RPMI8226 (cell line): ENCODE data around the gene ZNF699.
"Not testable (repeated sequence)": the region's sequence is repeated elsewhere in the genome, so short reads cannot be mapped to it uniquely, and the experiment has no call there.

Experiments
- DNase-seq: peaks from one replicate; pipeline ENCODE4 v3.0.0-alpha.2; 2015

The ZNF699 gene

GRCh38 chr19:9309139-9309973 is at the start of gene ZNF699:
Gene ZNF699, minus strand, starts transcription at chr19:9309838. Its CDS starts 4,719 bp downstream, at chr19:9305119.
- DNase-seq, result peak; percentile 99

DNA sequence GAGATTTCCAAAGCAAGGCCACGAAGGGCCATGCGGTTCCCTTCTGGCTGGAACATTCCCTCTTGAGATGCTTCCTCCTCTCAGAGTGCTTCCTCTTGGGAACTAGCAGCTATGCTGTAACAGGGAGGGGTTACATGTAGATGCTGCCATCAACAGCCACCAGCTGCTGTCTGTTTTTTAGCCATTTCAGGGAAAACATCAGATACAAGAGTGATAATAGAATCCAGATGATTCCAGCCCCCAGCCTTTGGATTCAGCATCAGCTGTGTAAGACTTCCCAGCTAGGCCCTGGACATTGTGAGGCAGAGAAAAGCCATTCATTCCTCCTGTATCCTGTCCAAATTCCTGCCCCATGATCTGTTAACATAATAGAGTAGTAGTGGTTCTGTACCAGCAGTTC is 45.0 kb upstream of the ZNF699 start:
- DNase-seq, result no peak

- no peak for DNase-seq
Observed at GRCh38 chr19:9353011-9353410, 43.4 kb upstream of the ZNF699 start.

GRCh38 chr19:9352505-9352904 is 42.9 kb upstream of the ZNF699 start:
- no peak for DNase-seq

DNA sequence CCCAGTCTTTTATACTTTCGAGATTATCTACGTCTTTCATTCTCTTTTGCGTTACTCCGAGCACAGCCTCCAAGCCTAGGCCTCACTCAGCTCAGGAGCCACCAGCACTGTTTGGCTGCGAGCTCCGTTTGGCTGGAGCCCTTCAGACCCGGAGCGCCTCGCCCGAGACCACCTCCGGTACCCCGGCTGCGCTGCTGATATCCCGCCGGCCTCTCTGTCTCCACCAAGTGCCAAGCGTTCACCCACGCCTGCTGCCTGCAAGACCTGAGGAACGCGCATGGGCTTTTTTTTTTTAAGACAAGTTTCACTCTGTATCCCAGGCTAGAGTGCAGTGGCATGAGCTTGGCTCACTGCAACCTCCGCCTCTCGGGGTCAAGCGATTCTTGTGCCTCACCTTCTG is 39.0 kb upstream of the ZNF699 start:
- no peak for DNase-seq

DNA sequence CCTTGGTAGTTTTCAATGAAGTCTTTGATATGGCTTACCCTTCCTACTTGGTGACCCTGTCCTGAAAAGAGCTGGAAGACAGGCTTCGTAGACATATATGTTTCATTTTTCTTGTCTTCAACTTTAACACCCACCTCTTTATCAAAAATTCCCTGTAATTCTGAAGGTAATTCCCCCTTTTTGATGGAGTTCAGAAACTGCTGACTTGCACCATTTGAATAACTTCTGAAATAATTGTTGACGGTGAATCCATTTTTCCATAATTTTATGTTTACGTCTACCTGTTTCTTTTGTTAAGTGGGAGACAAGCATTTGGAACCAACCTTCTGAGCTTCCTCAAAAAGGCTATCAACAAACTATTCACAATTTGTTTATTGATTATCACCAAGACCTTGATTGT is 38.6 kb upstream of the ZNF699 start:
- DNase-seq, result no peak

DNA sequence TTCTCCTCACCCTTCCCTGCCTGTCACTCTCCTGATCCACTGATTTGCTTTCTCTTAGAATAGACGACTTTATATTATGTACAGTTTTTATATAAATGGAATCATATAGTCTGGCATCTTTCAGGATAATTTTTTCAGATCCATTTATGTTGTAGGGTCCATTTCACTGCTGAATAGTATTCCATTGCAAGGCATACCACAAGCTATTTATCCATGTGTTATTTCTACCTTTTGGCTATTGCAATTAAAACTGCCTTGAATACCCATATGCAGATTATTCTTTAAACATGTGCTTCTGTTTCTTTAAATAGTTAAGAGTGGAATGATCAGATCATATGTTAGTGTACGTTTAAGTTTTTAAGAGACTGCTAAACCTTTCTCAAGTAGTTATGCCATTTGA is 35.4 kb upstream of the ZNF699 start:
- no peak for DNase-seq

DNA sequence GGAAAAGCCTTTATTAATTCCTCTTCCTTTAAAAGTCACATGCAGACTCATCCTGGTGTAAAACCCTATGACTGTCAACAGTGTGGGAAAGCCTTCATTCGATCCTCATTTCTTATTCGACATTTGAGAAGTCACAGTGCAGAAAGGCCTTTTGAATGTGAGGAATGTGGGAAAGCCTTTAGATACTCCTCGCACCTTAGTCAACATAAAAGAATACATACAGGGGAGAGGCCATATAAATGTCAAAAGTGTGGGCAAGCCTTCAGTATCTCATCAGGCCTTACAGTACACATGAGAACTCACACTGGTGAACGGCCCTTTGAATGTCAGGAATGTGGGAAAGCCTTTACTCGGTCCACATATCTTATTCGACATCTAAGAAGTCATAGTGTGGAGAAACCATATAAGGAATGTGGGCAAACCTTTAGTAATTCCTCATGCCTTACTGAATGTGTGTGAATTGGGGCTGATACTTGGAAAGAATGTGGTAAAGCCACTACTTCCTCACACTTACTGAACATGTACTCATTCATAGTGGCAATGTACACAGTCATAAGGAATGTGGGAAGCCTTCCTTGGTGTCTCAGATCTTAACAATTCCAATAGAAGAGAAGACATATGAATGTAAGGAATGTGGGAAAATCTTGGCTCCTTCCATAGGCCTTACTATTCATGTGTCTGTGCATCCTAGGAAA is 33.1 kb upstream of the ZNF699 start:
- DNase-seq, result no peak

- no peak for DNase-seq
Observed at GRCh38 chr19:9329999-9330398, 20.4 kb upstream of the ZNF699 start.

DNA sequence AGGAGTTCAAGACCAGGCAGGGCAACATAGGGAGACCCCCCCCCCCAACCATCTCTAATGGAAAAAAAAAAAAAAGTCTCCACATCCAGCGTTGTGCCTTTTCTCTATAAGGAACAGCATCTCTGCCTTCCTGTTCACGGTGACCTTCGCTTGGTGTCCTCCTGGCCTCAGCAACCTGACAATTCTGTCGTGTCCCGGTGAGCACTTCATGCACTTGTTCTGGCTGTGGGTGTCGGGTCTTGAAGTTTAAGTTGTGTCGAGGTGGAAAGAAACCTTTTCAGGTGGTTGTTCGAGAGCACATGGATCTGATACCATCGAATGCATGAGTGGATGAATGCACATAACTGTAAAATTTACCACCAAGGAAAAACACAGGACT is 14.9 kb upstream of the ZNF699 start:
- peak; percentile 8 for DNase-seq

DNA sequence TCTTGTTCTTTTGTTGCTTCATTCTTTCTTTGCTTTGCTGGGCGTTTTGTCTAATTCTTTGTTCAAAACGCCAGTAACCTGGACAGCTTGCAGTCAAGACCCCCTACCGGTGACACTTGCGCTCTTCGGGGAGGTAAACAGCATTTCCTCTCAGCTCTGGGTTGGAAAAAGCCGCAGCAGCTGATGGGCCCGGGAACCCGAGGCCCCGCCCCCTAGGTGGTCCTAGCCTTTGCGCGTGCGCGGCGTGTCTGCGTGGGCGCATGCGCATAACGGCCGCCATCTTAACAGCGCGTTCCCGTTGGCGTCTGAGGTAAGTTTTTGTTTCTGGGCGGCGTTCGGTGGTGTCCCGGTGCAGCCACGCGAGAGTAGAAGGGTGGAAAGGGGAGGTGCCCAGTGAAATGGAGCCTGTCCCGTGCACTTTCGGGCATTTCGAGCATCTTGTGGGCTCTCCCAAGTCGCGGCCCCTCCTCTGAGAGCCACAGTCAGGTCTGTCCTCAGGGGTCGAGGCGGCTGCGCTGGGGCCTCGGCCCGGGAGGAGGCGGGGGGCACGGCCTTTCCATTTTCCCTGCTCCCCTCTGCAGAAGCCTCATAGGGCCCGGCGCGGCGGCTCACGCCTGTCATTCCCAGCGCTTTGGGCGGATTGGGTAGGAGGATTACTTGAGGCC is 14.4 kb upstream of the ZNF699 start, which contains the start of gene ZNF559:
Gene ZNF559 (plus strand): TSS at position 261 of the 665 bp plus-strand sequence. CDS start 14,371 bp downstream, outside the sequence.
- peak; percentile 96 for DNase-seq

DNA sequence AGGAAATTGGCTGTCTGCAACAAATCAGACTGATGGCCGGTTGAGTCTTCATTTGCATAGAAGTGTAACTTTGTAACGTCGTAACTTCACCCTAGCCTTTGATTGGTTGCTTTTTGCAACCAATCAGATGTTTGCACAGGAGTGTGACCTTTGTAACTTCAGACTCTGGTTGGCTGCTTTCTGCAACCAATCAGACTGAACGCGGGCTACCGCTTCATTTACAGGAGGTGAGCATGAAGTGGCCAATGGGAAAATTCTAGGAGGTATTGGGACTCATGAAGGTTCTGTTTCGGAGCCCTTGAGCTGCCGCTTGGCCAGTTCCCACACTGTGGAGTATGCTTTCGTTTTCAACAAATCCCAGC is 13.9 kb upstream of the ZNF699 start:
- peak; percentile 72 for DNase-seq

DNA sequence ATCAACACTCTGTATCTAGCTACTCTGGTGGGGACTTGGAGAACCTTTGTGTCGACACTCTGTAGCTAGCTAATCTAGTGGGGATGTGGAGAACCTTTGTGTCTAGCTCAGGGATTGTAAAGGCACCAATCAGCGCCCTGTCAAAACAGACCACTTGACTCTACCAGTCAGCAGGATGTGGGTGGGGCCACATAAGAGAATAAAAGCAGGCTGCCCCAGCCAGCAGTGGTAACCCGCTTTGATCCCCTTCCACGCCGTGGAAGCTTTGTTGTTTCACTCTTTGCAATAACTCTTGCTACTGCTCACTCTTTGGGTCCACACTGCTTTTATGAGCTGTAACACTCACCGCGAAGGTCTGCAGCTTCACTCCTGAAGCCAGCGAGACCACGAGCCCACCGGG is 12.6 kb upstream of the ZNF699 start:
- DNase-seq, result not testable (repeated sequence)

GRCh38 chr19:9321756-9322155 is 12.1 kb upstream of the ZNF699 start:
- DNase-seq, result not testable (repeated sequence)

DNA sequence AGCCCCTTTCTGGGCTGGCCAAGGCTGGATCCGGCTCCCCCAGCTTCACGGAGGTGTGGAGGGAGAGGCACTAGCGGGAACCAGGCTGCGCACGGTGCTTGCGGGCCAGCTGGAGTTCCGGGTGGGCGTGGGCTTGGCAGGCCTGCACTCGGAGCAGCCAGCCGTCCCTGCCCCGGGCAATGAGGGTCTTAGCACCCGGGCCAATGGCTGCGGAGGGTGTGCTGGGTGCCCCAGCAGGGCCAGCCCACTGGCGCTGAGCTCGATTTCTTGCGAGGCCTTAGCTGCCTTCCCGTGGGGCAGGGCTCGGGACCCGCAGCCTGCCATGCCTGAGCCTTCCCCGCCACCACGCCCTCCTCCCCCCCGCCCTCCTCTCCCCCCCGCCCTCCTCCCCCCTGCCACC is 11.7 kb upstream of the ZNF699 start:
- no peak for DNase-seq

DNA sequence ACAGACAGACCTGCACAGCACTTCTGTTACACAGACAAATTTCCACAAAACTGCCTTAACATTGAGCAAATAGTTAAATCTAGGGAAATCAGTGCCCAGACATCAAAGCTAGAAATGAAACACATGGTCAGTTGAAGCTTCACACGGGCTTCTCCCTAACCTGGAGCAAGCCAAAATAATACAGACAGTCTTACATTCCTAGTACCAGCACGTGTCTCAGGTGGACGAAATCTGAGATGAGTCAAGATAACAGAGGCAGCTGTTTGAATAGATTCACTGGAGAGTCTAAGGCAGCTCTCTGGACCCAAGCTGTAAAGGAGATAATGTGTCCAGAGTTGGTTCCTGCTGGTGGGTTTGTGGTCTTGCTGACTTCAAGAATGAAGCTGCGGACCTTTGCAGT is 4.1 kb upstream of the ZNF699 start:
- no peak for DNase-seq

- peak; percentile 86 for DNase-seq
Observed at GRCh38 chr19:9309974-9310446, 372 bp upstream of the ZNF699 start.

DNA sequence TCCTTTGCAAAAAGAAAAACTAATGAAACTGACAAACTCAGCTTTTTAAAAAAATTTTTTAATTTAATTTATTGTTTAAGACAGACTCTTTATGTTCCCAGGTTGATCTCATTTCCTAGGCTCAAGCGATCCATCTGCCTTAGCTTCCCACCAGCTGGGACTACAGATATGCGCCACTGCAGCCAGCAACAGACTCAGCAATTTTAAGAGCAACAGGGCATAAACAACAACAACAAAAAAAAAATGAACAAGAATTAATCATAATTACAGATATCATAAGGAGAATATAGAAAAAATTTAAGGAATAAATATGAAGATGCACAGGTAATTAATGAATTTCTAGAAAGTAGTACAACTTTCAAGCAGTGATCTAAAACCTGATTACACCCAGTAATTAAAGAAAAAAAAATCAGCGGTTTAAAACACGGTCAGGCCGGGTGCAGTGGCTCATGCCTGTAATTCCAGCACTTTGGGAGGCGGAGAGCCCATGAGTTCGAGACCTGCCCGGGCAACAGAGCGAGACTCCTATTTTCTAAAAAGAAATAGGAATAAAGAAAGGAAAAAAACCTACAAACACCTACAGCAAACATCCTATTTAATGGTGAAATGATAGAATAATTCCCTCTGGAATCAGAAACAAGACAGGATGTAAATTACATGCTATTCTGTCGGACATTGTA is 1.4 kb downstream of the ZNF699 start:
- no peak for DNase-seq

GRCh38 chr19:9306443-9306842 is 3.2 kb downstream of the ZNF699 start:
- no peak for DNase-seq

- DNase-seq, result no peak
Observed at GRCh38 chr19:9296336-9296735, 13.3 kb downstream of the ZNF699 start.

DNA sequence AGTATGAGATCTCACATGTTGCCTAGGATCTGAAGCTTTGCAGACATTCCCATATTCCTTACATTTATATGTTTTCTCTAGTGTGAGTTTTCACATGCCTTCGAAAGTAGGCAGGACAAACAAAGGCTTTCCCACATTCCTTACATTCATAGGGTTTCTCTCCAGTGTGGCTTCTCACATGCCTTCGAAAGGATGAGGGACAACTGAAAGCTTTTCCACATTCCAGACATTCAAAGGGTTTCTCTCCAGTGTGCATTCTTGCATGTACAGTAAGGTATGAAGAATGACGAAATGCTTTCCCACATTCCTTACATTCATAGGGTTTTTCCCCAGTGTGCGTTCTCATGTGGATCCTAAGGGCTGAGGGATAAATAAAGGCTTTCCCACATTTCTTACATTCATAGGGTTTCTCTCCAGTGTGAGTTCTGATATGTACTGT is 14.2 kb downstream of the ZNF699 start:
- DNase-seq, result no peak

GRCh38 chr19:9289231-9289884 is 20.3 kb downstream of the ZNF699 start:
- DNase-seq, result no peak
